GM10248 (cell line): ENCODE data around the gene KCNJ10.

Experiments
- CTCF ChIA-PET: fragments of 300-600 bp; sonication (Branson Sonifier 250); formaldehyde crosslinking; extraction: SDS; loops from one replicate; lab custom pipeline; 2021; ENCODE audit warnings: antibody characterized with exemption; lab: Yijun Ruan, JAX
- POLR2A ChIA-PET: fragments of 350-650 bp; sonication (Branson Sonifier 250); formaldehyde crosslinking; extraction: SDS; loops from one replicate; lab custom pipeline; 2020; ENCODE audit warnings: antibody characterized with exemption; lab: Yijun Ruan, JAX
- DNase-seq: peaks from one replicate; pipeline ENCODE4 v3.0.0; 2012; ENCODE audit errors: extremely low spot score
- TF ChIP-seq, protein P1 (sequence below): IDR thresholded peaks from 2 replicates; pipeline ENCODE4 v1.5.1; 2012; ENCODE audit warnings: mild to moderate bottlenecking, low read depth; ENCODE audit errors: extremely low read depth, missing control alignments, control extremely low read depth

Gene KCNJ10

DNA sequence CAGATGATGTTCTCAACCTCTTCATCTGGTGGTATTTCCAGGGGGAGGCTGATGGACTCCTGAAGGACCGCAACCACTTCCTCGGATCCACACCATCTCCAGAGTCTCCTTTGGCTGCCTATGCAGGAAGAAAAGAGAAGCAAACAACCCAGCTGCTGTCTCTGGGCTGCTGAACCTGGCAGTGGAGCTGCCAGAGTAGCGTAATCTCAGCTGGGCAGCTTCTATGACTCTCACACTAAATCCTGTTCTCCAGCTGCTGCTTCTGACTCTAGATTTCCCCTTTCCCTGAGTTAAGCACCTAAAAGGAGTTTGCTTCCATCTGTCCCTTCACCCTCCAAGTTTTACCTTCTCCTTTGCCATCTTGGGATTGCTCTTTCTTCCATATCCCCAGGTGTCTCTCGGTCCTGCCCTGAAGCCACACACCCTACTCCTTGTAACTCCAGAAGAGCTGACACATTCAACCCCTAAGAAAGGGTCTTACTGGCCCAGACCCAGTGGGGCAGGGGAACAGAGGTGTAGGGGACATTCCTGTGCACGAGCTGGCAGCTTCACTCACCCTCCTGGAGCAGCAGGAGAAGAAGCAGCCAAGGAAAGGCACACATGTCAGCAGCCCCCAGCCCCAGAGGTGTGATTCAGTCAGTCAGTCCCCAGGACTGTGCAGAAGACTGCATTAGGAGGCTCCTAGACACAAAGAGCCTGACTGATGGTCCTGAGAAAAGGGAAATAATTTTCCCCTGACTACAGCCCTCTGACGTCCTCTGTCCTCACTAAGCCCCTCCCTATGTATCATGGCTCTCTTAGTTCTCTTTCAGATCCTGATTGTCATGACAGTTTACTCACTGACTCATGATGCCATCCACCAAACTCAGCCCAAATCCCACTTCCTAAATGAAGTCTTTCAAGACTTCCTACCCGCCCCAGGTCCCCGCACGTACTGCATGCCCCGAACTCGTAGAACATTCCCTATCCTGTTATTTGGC is 116.1 kb downstream of the KCNJ10 start, which contains the start of gene SLAMF9:
Gene SLAMF9 (minus strand): TSS at position 702 of the 980 bp plus-strand sequence. CDS start 100 bp downstream, at position 602.
- ChIA-PET CTCF (interaction anchor here (0.8 to 2.1 kb wide), 8 partner anchors 16 to 154 kb away, joined by 3 to 8 read pairs (median 4); no protein-coding TSS in a partner anchor), POLR2A (no interaction called here)
- TF ChIP-seq, protein P1, sequence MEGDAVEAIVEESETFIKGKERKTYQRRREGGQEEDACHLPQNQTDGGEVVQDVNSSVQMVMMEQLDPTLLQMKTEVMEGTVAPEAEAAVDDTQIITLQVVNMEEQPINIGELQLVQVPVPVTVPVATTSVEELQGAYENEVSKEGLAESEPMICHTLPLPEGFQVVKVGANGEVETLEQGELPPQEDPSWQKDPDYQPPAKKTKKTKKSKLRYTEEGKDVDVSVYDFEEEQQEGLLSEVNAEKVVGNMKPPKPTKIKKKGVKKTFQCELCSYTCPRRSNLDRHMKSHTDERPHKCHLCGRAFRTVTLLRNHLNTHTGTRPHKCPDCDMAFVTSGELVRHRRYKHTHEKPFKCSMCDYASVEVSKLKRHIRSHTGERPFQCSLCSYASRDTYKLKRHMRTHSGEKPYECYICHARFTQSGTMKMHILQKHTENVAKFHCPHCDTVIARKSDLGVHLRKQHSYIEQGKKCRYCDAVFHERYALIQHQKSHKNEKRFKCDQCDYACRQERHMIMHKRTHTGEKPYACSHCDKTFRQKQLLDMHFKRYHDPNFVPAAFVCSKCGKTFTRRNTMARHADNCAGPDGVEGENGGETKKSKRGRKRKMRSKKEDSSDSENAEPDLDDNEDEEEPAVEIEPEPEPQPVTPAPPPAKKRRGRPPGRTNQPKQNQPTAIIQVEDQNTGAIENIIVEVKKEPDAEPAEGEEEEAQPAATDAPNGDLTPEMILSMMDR = no peak
- DNase-seq = no peak

DNA sequence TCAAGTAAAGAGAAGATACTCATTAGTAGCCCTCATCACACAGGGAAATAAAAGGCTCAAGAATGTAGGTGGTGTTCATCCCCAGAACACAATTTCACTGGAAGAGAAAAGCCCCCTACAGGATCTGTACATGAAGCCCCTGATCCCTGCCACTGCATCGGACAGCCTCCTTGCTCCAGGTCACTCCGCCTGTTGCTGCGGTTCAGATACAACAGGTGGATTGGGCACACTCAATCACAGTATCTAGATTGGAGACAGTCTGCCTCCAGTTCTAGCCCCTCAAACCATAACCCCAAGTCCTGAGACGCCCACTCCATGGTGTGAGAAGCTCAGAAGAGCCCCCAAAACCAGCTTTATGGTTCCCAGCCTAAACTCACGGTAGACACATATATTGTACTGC is 117.0 kb downstream of the KCNJ10 start:
- POLR2A ChIA-PET = no interaction called here
- TF ChIP-seq, protein P1 = no peak
- no peak for DNase-seq
- CTCF ChIA-PET = interaction anchor here (0.8 to 2.1 kb wide), 8 partner anchors 13 to 153 kb away, joined by 3 to 8 read pairs (median 4); no protein-coding TSS in a partner anchor

DNA sequence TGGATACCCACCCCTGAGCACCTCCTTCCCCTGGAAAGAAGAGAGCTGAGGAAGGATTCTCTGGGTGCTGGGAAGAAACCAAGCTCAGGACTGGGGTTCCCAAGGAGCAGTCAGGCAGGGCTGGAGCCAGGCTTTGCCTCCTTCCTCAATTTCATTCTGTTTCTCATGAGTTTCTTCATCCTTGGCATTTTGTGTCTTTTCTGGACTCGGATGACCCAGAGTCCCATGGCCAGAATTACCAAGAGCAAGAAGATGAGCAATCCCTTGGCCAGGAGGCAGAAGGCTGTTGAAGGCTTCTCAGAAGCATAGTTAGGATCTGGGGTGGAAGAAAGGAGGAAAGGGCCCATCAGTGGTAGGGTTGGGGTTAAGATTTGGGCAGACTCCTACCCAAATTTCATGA is 118.4 kb downstream of the KCNJ10 start:
- DNase-seq = no peak
- CTCF ChIA-PET = interaction anchor here (1.0 to 2.1 kb wide), 5 partner anchors 12 to 152 kb away, joined by 3 to 8 read pairs (median 3); no protein-coding TSS in a partner anchor
- POLR2A ChIA-PET = no interaction called here
- TF ChIP-seq, protein P1 = no peak

DNA sequence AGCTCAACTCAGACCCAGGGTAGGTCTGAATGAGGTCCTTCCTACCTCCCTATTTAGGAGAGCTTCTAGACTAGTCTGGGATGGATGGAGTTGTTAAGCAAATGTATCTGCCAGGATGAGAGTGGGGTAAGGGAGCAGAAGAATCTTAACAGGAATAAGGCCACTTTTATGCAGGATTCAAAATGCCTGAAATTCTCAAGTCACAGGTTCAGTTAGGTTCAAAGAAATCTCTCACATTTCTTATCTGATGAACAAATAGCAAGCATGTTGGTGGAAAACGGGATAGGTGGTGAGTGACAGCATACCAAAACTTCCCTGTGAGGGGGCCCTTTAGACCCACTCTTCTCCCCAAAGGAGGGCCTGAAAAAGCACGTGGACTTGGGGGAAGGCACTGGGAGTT is 118.9 kb downstream of the KCNJ10 start:
- POLR2A ChIA-PET = no interaction called here
- DNase-seq = no peak
- TF ChIP-seq, protein P1 = no peak
- CTCF ChIA-PET = interaction anchor here (1.0 to 2.1 kb wide), 3 partner anchors 12 to 152 kb away, joined by 3 to 5 read pairs (median 3); no protein-coding TSS in a partner anchor

DNA sequence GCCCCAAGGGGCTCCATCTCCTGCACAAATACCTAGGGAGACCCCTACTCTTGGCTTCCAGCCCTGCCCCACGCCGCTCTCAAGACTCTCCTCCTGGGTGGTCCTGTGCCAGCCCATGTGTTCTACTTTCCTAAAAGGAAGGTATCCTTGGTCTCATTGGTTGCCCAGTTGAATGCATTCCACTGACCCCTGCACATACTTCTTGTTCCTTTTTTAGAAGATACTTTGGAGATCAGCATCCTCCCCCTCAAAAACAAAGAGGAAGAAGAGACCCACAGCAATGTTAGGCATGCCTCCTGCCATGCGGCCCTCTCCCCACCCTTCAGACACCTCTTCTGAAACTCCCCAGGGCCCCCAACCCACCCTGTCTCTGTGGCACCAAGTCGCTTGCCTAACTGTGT is 120.0 kb downstream of the KCNJ10 start:
- CTCF ChIA-PET = no interaction called here
- TF ChIP-seq, protein P1 = no peak
- POLR2A ChIA-PET = no interaction called here
- DNase-seq = no peak

DNA sequence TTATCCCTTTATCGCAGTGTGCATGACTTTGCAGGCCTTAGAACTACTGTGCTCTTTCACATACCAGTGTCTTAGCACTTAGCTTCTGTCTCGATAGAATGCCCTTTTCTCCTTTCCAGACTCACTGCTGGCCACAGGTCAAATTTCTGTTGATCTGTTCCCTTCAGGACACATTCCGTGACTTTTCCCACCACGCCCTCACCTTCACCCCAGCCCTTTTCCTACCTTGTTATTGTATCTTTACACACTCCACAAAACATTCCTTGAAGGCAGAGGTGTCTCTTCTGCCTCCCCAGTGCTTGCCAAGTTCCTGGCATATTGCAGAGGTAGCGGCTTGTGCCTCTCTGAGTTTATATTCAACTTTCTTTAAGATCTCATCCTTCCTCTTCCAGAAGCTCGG is 120.8 kb downstream of the KCNJ10 start:
- ChIA-PET CTCF (no interaction called here), POLR2A (no interaction called here)
- DNase-seq = no peak
- TF ChIP-seq, protein P1 = no peak
